Mammary epithelial cell (primary cell): ENCODE measurements around the gene NT5C2.

Source experiments
- CTCF ChIP-seq, 2 donors: IDR thresholded peaks in 1 of 2; conservative IDR thresholded peaks in 1 of 2; 2 replicates each; pipeline ENCODE4 v1.5.1; 2011 to 2012; ENCODE audit warnings: inconsistent platforms in 2 of 2, low read length in 2 of 2, mild to moderate bottlenecking in 2 of 2, control low read depth in 1 of 2, low read depth in 1 of 2; ENCODE audit not compliant: insufficient read depth in 1 of 2; ENCODE audit errors: extremely low read depth in 1 of 2
- EZH2 ChIP-seq: IDR thresholded peaks from 2 replicates; pipeline ENCODE4 v1.6.1; 2012; ENCODE audit warnings: low read length, inconsistent platforms, borderline replicate concordance

- TF ChIP-seq CTCF (conservative IDR thresholded peaks at IDR 0.05 in 1 of 2, IDR thresholded peaks at IDR 0.05 in 1 of 2; ENCODE audit: extremely low read depth in 1 of 2, insufficient read depth in 1 of 2, low read depth in 1 of 2, low read length in 2 of 2) = no peak
- TF ChIP-seq EZH2 = no peak
Observed at GRCh38 chr10:103130910-103131309, 62.2 kb downstream of the NT5C2 start.
